Neutrophil (primary cell): Measurements from ENCODE around the gene CA6.

Source experiments
- H3K27ac ChIP-seq: fragments of 200-600 bp; sonication (generic); 2 replicates; pipeline ENCODE4 v1.5.1; 2016; ENCODE audit warnings: mild to moderate bottlenecking, moderate library complexity
- H3K27me3 ChIP-seq: fragments of 200-600 bp; sonication (generic); 2 replicates; pipeline ENCODE4 v1.6.0; 2016; ENCODE audit warnings: mild to moderate bottlenecking
- H3K36me3 ChIP-seq: fragments of 200-600 bp; sonication (generic); 2 replicates; pipeline ENCODE4 v1.5.1; 2017
- H3K4me1 ChIP-seq, 2 experiments: fragments of 200-600 bp in 1 of 2; sonication (generic) in 1 of 2; 1 replicate in 1 of 2; 2 replicates in 1 of 2; pipeline versions ENCODE4 v1.5.1 to v1.6.1; 2013 to 2016; ENCODE audit warnings: low read depth in 1 of 2, low read length in 1 of 2, mild to moderate bottlenecking in 1 of 2, moderate library complexity in 1 of 2; ENCODE audit not compliant: control insufficient read depth in 1 of 2, insufficient read depth in 1 of 2
- H3K4me3 ChIP-seq, 2 experiments: fragments of 200-600 bp in 1 of 2; sonication (generic) in 1 of 2; 1 replicate in 1 of 2; 2 replicates in 1 of 2; pipeline ENCODE4 v1.5.1; 2013 to 2016; ENCODE audit warnings: low read depth in 1 of 2, low read length in 1 of 2, mild to moderate bottlenecking in 1 of 2, moderate library complexity in 1 of 2
- H3K9me3 ChIP-seq: fragments of 200-600 bp; sonication (generic); 2 replicates; pipeline ENCODE4 v1.5.1; 2016
- TF ChIP-seq, protein P1 (sequence below): fragments of 200-600 bp; sonication (generic); IDR thresholded peaks from 2 replicates; pipeline ENCODE4 v1.5.1; 2016; ENCODE audit warnings: antibody characterized with exemption

Gene CA6

DNA sequence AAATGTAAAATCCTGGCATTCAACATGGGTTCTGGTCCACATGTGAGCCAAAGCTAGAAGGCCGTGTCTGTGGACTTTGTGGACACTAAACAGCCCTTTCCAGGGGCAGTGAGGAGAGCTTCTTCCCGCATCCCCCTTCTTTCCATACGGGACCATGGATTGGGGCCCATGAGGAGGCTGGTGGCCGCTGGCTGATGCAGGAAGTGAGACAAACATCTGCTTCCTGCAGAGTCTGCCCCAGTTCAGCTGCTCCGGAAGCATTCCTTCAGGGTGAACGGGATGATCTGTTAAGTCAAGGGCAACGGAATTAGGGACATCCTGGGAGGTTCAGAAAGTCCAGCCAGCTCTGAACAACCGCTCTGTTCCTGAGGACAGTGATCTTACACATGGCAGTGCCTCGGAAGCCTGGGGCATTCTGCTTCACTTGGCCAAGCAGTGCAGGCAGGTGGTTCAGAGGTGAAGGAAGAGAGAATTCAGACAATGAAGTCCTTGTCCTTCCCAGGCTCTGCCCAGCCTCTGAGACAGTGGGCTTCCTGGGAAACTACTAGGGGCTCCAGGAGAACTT, 1.5 kb downstream of the CA6 start:
- peaks cover 29 to 41% of the 10 kb centered on the region in 2 experiments for H3K4me1 ChIP-seq
- no peaks in the 10 kb centered on the region for H3K36me3 ChIP-seq
- TF ChIP-seq, protein P1, sequence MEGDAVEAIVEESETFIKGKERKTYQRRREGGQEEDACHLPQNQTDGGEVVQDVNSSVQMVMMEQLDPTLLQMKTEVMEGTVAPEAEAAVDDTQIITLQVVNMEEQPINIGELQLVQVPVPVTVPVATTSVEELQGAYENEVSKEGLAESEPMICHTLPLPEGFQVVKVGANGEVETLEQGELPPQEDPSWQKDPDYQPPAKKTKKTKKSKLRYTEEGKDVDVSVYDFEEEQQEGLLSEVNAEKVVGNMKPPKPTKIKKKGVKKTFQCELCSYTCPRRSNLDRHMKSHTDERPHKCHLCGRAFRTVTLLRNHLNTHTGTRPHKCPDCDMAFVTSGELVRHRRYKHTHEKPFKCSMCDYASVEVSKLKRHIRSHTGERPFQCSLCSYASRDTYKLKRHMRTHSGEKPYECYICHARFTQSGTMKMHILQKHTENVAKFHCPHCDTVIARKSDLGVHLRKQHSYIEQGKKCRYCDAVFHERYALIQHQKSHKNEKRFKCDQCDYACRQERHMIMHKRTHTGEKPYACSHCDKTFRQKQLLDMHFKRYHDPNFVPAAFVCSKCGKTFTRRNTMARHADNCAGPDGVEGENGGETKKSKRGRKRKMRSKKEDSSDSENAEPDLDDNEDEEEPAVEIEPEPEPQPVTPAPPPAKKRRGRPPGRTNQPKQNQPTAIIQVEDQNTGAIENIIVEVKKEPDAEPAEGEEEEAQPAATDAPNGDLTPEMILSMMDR = no peak
- H3K27ac ChIP-seq = no peak overlapping the region
- no peaks in the 10 kb centered on the region for H3K27me3 ChIP-seq
- no peaks in the 10 kb centered on the region for H3K9me3 ChIP-seq
- no peak overlapping the region for H3K4me3 ChIP-seq

DNA sequence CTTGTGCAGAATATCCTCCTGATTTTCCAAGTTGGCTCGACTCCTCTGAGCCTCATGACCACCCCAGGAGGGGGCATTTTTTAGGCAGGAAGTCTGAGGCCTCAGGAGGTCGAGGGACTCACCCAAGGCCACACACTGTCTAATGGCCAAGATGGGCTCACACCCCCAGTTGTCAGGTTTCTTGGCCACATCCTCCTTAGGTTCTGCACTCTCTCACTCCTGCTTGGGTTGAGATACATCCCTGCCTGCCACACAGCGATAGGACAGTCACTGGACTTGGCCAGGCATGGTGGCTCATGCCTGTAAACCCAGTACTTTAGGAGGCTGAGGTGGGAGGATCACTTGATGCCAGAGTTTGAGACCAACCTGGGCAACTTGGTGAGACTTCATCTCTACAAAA, 4.6 kb downstream of the CA6 start:
- TF ChIP-seq, protein P1 = no peak
- Histone ChIP-seq H3K27ac (no peak overlapping the region), H3K4me3 (no peak overlapping the region), H3K36me3 (no peaks in the 10 kb centered on the region), H3K27me3 (no peaks in the 10 kb centered on the region), H3K4me1 (peaks cover 21 to 23% of the 10 kb centered on the region in 2 experiments), H3K9me3 (no peaks in the 10 kb centered on the region)

DNA sequence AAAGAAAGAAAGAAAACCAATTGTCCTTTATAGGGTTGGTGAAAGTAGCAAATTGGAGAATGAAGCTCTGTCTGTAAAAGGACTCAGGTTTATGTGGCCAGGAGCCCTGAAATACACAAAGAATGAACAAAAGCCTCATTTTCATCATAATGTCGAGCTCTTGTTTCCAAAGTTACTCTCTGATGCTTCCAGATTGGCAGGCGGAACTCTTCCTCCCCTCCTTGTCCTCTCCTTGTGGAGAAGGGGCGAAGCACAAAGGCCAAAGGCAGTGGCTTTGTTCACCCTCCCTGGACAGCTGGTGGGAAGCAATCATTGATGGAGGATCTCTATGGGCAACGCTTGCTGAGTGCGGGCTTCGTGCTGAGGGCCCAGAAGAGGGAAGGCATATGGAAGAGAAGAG, 5.6 kb downstream of the CA6 start:
- Histone ChIP-seq H3K27ac (no peak overlapping the region), H3K9me3 (no peaks in the 10 kb centered on the region), H3K4me3 (no peak overlapping the region), H3K4me1 (peaks cover 21 to 23% of the 10 kb centered on the region in 2 experiments), H3K27me3 (no peaks in the 10 kb centered on the region), H3K36me3 (no peaks in the 10 kb centered on the region)
- TF ChIP-seq, protein P1 = no peak

DNA sequence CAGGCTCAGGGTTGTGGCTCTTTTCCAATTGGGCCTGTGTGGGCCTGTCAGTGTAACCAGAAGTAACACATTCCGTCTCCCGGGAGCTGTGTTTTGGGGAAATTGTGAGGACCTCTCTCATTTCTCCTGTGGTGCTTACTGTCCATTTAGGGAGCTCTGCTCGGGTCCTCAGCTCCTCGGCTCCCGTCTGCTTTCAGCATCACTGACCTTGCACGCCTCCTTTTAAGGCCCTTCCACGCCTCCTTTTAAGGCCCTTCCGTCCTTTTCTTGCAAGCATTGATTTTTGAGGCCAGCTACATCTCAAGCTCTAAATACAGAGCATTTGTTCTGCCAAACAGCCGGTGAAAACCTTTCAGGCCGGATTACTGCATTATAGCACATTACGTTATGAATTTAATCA, 9.7 kb downstream of the CA6 start:
- H3K27me3 ChIP-seq = no peaks in the 10 kb centered on the region

DNA sequence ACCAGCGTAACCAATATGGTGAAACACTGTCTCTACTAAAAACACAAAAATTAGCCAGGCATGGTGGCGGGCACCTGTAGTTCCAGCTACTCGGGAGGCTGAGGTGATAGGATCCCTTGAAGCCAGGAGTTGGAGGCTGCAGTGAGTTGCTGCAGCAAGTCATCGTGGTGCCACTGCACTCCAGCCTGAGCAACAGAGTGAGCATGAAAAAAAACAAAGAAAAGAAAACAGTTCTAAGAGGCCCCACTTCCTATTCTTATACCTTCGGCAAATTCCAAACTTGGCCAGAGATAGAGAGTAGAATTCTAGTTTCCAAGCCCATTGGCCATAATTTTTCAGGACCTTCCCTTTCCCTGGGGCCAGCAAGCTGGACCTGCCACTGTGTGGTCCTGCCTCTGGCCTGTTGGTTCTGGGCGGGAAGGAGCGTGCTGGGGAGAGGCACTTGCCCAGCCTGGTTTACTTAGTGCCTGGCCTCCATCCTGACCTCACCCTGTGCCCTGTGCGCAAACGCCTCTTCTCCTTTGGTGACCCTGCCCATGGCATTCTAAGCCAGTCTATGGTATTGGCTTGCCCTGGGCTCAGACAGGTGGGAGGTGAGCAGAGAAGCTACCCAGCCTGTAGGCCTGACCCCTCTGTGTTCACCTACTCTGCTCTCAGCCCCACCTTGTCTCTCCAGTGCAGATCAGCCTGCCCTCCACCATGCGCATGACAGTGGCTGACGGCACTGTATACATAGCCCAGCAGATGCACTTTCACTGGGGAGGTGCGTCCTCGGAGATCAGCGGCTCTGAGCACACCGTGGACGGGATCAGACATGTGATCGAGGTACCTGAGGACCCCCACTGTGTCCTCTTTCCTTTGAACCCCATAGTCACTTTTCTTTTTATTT, 11.0 kb downstream of the CA6 start:
- Histone ChIP-seq H3K36me3 (no peaks in the 10 kb centered on the region), H3K27ac (no peak overlapping the region), H3K27me3 (no peaks in the 10 kb centered on the region), H3K4me1 (no peaks in the 10 kb centered on the region), H3K4me3 (no peak overlapping the region), H3K9me3 (no peaks in the 10 kb centered on the region)
- TF ChIP-seq, protein P1 = no peak

More for the DNA sequence above, 9.7 kb downstream of the CA6 start:
- H3K9me3 ChIP-seq = no peaks in the 10 kb centered on the region
- H3K4me3 ChIP-seq = no peak overlapping the region
- H3K27ac ChIP-seq = no peak overlapping the region
- H3K36me3 ChIP-seq = no peaks in the 10 kb centered on the region
- TF ChIP-seq, protein P1 = no peak
- H3K4me1 ChIP-seq = no peaks in the 10 kb centered on the region
